Measurements from ENCODE around the gene SH2B3.
"Not testable (repeated sequence)": the region's sequence is repeated elsewhere in the genome, so short reads cannot be mapped to it uniquely, and the experiment has no call there.

- not testable (repeated sequence) for TF ChIP-seq POLR2A (IDR thresholded peaks at IDR 0.05; ENCODE audit: low read depth, low read length); GATA2 (IDR thresholded peaks at IDR 0.05; ENCODE audit: insufficient read depth, insufficient read length, low read depth, low read length); FOS (IDR thresholded peaks at IDR 0.05; ENCODE audit: borderline replicate concordance, insufficient read depth, low read length); EZH2 (IDR thresholded peaks at IDR 0.05; ENCODE audit: borderline replicate concordance, low read depth, low read length, severe bottlenecking); POLR2AphosphoS5 (IDR thresholded peaks at IDR 0.05; ENCODE audit: insufficient read depth, low read depth, low read length); MAX (IDR thresholded peaks at IDR 0.05; ENCODE audit: insufficient read depth, insufficient read length); JUN (IDR thresholded peaks at IDR 0.05; ENCODE audit: borderline replicate concordance, insufficient read depth, insufficient read length, low read depth)
- TF ChIP-seq, protein P1, sequence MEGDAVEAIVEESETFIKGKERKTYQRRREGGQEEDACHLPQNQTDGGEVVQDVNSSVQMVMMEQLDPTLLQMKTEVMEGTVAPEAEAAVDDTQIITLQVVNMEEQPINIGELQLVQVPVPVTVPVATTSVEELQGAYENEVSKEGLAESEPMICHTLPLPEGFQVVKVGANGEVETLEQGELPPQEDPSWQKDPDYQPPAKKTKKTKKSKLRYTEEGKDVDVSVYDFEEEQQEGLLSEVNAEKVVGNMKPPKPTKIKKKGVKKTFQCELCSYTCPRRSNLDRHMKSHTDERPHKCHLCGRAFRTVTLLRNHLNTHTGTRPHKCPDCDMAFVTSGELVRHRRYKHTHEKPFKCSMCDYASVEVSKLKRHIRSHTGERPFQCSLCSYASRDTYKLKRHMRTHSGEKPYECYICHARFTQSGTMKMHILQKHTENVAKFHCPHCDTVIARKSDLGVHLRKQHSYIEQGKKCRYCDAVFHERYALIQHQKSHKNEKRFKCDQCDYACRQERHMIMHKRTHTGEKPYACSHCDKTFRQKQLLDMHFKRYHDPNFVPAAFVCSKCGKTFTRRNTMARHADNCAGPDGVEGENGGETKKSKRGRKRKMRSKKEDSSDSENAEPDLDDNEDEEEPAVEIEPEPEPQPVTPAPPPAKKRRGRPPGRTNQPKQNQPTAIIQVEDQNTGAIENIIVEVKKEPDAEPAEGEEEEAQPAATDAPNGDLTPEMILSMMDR (IDR thresholded peaks at IDR 0.05; ENCODE audit: extremely low read depth in 1 of 2, insufficient read depth in 1 of 2, low read depth in 1 of 2, low read length in 2 of 2) = not testable (repeated sequence)
These were observed 87.3 kb downstream of the SH2B3 start for GRCh38 chr12:111492979-111493378.

Data from endothelial cell of umbilical vein (primary cell).